ENCODE data around the gene KCNB1. TPM values are rescaled to one million over a fixed set of nuclear protein-coding genes. Genes with fewer than 3 reads are reported as not detected.

KCNB1 gene
- total RNA-seq, 2 donors from 2014 or later, result 0.52 to 3.3 TPM

GRCh38 chr20:49426873-49427272 is 55.6 kb downstream of the KCNB1 start:
- intact Hi-C loops (cut with DNase I), result no loop called here
- Histone ChIP-seq H3K4me1 (no peaks in the 10 kb centered on the region), H3K27ac (no peak overlapping the region), H3K27me3 (no peaks in the 10 kb centered on the region), H3K9me3 (no peaks in the 10 kb centered on the region), H3K4me3 (no peak overlapping the region), H3K36me3 (replicated peaks in 1 of 2; ENCODE audit: insufficient read depth in 1 of 2, low read depth in 2 of 2) (no peaks in the 10 kb centered on the region)
- ATAC-seq (no peak), DNase-seq (no peak)
- TF ChIP-seq CTCF (IDR thresholded peaks at IDR 0.05) (no peak), POLR2A (IDR thresholded peaks at IDR 0.05) (no peak)
- 0% methylated on average over 1 of the region's 1 CpG; no CpG with 5 or more reads in 1 of the 2 donors for WGBS, 2 donors

DNA sequence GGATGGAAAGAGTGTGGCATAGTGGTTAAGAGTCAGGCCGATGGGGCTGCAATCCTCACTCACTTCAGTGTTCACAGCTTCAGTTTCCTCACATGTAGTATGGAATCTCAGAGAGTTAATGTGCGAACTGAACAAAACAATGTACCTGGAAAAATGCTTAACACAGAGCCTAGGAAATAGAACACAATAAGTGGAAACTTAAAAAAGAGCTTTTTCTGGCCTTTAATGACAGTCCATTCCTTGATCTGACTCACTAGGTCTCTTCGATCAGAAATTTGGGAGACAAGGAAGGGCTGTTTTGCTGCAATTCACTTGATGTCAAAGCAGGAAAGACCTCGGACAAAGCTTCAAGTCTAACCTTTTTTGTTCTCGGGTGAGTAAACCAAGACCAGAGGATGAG is 56.1 kb downstream of the KCNB1 start:
- Histone ChIP-seq H3K4me3 (no peak overlapping the region), H3K27ac (no peak overlapping the region), H3K27me3 (no peaks in the 10 kb centered on the region), H3K9me3 (no peaks in the 10 kb centered on the region), H3K4me1 (no peaks in the 10 kb centered on the region), H3K36me3 (replicated peaks in 1 of 2; ENCODE audit: insufficient read depth in 1 of 2, low read depth in 2 of 2) (no peaks in the 10 kb centered on the region)
- intact Hi-C loops (cut with DNase I), result no loop called here
- no peak for DNase-seq
- ATAC-seq, result no peak
- TF ChIP-seq CTCF (IDR thresholded peaks at IDR 0.05) (no peak), POLR2A (IDR thresholded peaks at IDR 0.05) (no peak)
- WGBS, 2 donors, result 68 to 74% methylated on average over 5 of the region's 5 CpGs

- no peak overlapping the region for H3K27ac ChIP-seq
- H3K4me1 ChIP-seq, result no peaks in the 10 kb centered on the region
- no peak for DNase-seq
- WGBS, 2 donors, result 68 to 72% methylated on average over 13 of the region's 13 CpGs
- no peak overlapping the region for H3K4me3 ChIP-seq
- H3K27me3 ChIP-seq, result no peaks in the 10 kb centered on the region
- H3K9me3 ChIP-seq, result no peaks in the 10 kb centered on the region
- ATAC-seq, result no peak
- intact Hi-C loops (cut with DNase I), result no loop called here
- TF ChIP-seq POLR2A (IDR thresholded peaks at IDR 0.05) (no peak), CTCF (IDR thresholded peaks at IDR 0.05) (no peak)
- no peaks in the 10 kb centered on the region for H3K36me3 ChIP-seq (replicated peaks in 1 of 2; ENCODE audit: insufficient read depth in 1 of 2, low read depth in 2 of 2)
These were observed 57.9 kb downstream of the KCNB1 start for GRCh38 chr20:49424536-49424935.

- H3K9me3 ChIP-seq, result no peaks in the 10 kb centered on the region
- DNase-seq (no peak), ATAC-seq (no peak)
- WGBS, 2 donors, result 87 to 89% methylated on average over 6 of the region's 6 CpGs
- no peaks in the 10 kb centered on the region for H3K36me3 ChIP-seq (replicated peaks in 1 of 2; ENCODE audit: insufficient read depth in 1 of 2, low read depth in 2 of 2)
- H3K27me3 ChIP-seq, result no peaks in the 10 kb centered on the region
- H3K27ac ChIP-seq, result no peak overlapping the region
- intact Hi-C loops (cut with DNase I), result no loop called here
- no peaks in the 10 kb centered on the region for H3K4me1 ChIP-seq
- H3K4me3 ChIP-seq, result no peak overlapping the region
- TF ChIP-seq CTCF (IDR thresholded peaks at IDR 0.05) (no peak), POLR2A (IDR thresholded peaks at IDR 0.05) (no peak)
These were observed 60.3 kb downstream of the KCNB1 start for GRCh38 chr20:49422161-49422560.

DNA sequence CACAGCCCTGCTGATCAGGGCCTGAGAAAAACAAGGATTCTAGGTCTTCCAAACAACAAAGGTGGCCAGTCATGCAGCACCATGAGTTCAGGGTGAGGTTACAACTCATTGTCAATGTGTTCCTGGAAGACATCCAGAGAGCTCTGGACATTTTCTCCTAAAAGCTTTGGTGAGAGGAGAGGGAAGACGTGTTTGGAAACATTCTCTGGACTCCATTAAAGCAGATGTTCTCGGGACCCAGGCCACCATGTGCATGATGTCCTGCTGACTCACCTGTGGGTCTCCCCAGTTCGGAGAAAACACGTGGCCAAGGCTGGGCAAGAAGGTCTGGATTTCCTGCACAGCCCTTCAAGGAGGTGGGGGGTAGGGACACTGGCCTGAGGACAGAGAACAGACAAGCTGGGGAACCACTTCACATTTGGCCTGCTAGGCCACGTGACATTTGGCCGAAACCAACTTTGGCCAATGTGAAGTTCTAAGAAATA is 61.6 kb downstream of the KCNB1 start:
- no peak for TF ChIP-seq POLR2A (IDR thresholded peaks at IDR 0.05)
- TF ChIP-seq CTCF (IDR thresholded peaks at IDR 0.05), result no peak
- no peak for ATAC-seq
- 71 to 73% methylated on average over 6 of the region's 6 CpGs for WGBS, 2 donors
- no peaks in the 10 kb centered on the region for H3K9me3 ChIP-seq
- no peaks in the 10 kb centered on the region for H3K4me1 ChIP-seq
- DNase-seq, result peak in 2 of 4 donors; percentile 15 to 34
- H3K4me3 ChIP-seq, result no peak overlapping the region
- H3K27ac ChIP-seq, result no peak overlapping the region
- no peaks in the 10 kb centered on the region for H3K36me3 ChIP-seq (replicated peaks in 1 of 2; ENCODE audit: insufficient read depth in 1 of 2, low read depth in 2 of 2)
- intact Hi-C loops (cut with DNase I), result no loop called here
- no peaks in the 10 kb centered on the region for H3K27me3 ChIP-seq
